SK-N-SH (cell line): ENCODE data around the gene ATL3. TPM values are rescaled to one million over a fixed set of nuclear protein-coding genes. Genes with fewer than 3 reads are reported as not detected.
A peak's percentile ranks its signal among the peaks of the same experiment; 100 is the strongest.

Experiments used
- CTCF ChIA-PET: fragments of 300-600, 350-600 bp; formaldehyde crosslinking; extraction: SDS; loops from one replicate; lab custom pipeline; 2021; lab: Yijun Ruan, JAX
- POLR2A ChIA-PET: fragments of 350-600 bp; sonication (Branson Sonifier 250); formaldehyde crosslinking; extraction: SDS; loops from one replicate; lab custom pipeline; 2020; ENCODE audit warnings: antibody characterized with exemption, inconsistent platforms; lab: Yijun Ruan, JAX
- DNase-seq: peaks from one replicate; pipeline ENCODE4 v3.0.0; 2012
- H2AFZ ChIP-seq: fragments of 200-600 bp; sonication (generic); 2 replicates; pipeline ENCODE4 v1.8.1; 2016; ENCODE audit warnings: antibody characterized with exemption, mild to moderate bottlenecking, low read depth
- H3F3A ChIP-seq: fragments of 200-600 bp; sonication (generic); replicated peaks from 2 replicates; pipeline ENCODE3; 2016; ENCODE audit warnings: antibody characterized with exemption, mild to moderate bottlenecking; ENCODE audit not compliant: insufficient read depth
- H3K27ac ChIP-seq, 2 experiments: fragments of 200-500 bp in 1 of 2; fragments of 200-600 bp in 1 of 2; sonication (Bioruptor generic) in 1 of 2; sonication (generic), shearing (Covaris generic) in 1 of 2; 2 replicates each; pipeline versions ENCODE4 v1.5.1 to v1.6.1; 2014 to 2016; ENCODE audit warnings: low read depth in 2 of 2, inconsistent platforms in 1 of 2, low read length in 1 of 2, mild to moderate bottlenecking in 1 of 2, mixed read lengths in 1 of 2
- H3K27me3 ChIP-seq: fragments of 200-600 bp; sonication (generic), shearing (Covaris generic); 2 replicates; pipeline ENCODE4 v1.6.1; 2016; ENCODE audit warnings: mixed run types; ENCODE audit not compliant: insufficient read depth
- H3K36me3 ChIP-seq, 2 experiments: fragments of 200-500 bp in 1 of 2; fragments of 200-600 bp in 1 of 2; sonication (Bioruptor generic) in 1 of 2; sonication (generic) in 1 of 2; replicated peaks in 1 of 2; 2 replicates each; pipeline versions ENCODE3 to v1.5.1; 2014 to 2016; ENCODE audit warnings: low read length in 1 of 2, mild to moderate bottlenecking in 1 of 2; ENCODE audit not compliant: insufficient read depth in 2 of 2, control insufficient read depth in 1 of 2
- H3K4me1 ChIP-seq, 2 experiments: fragments of 200-500 bp in 1 of 2; fragments of 200-600 bp in 1 of 2; sonication (Bioruptor generic) in 1 of 2; sonication (generic), shearing (Covaris generic) in 1 of 2; 2 replicates each; pipeline versions ENCODE4 v1.5.1 to v1.6.1; 2014 to 2016; ENCODE audit warnings: low read depth in 1 of 2, low read length in 1 of 2, mixed run types in 1 of 2; ENCODE audit not compliant: insufficient read depth in 2 of 2, control insufficient read depth in 1 of 2
- H3K4me2 ChIP-seq: fragments of 200-600 bp; sonication (generic), shearing (Covaris generic); 2 replicates; pipeline ENCODE4 v1.6.1; 2017; ENCODE audit warnings: mixed run types
- H3K4me3 ChIP-seq, 2 experiments: fragments of 200-500 bp in 1 of 2; fragments of 200-600 bp in 1 of 2; sonication (Bioruptor generic) in 1 of 2; sonication (generic), shearing (Covaris generic) in 1 of 2; 2 replicates each; pipeline versions ENCODE4 v1.5.1 to v1.8.1; 2014 to 2016; ENCODE audit warnings: low read depth in 2 of 2, inconsistent platforms in 1 of 2, low read length in 1 of 2, mild to moderate bottlenecking in 1 of 2, mixed read lengths in 1 of 2, moderate library complexity in 1 of 2
- H3K79me2 ChIP-seq: fragments of 200-600 bp; sonication (generic); 2 replicates; pipeline ENCODE4 v1.8.1; 2017; ENCODE audit warnings: mild to moderate bottlenecking; ENCODE audit not compliant: insufficient read depth
- H3K9ac ChIP-seq: fragments of 200-600 bp; sonication (generic); 2 replicates; pipeline ENCODE4 v1.6.1; 2017; ENCODE audit warnings: mixed run types
- H3K9me2 ChIP-seq: fragments of 200-600 bp; sonication (generic); 2 replicates; pipeline ENCODE4 v1.6.1; 2017; ENCODE audit warnings: mixed run types
- H3K9me3 ChIP-seq: fragments of 200-600 bp; sonication (generic); 2 replicates; pipeline ENCODE4 v1.6.1; 2017; ENCODE audit warnings: mixed run types, mild to moderate bottlenecking, moderate library complexity
- H4K20me1 ChIP-seq: fragments of 200-600 bp; sonication (generic); 2 replicates; pipeline ENCODE4 v1.6.1; 2017; ENCODE audit warnings: mild to moderate bottlenecking, mixed run types; ENCODE audit not compliant: insufficient read depth
- CTCF ChIP-seq: fragments of 200-600 bp; sonication (generic); IDR thresholded peaks from 2 replicates; pipeline ENCODE4 v1.6.1; 2017; ENCODE audit warnings: antibody characterized with exemption, mild to moderate bottlenecking, moderate library complexity
- ELF1 ChIP-seq: IDR thresholded peaks from 2 replicates; pipeline ENCODE4 v1.4.0; 2012
- EP300 ChIP-seq, 2 experiments: IDR thresholded peaks; 2 replicates each; pipeline versions ENCODE4 v1.4.0 to v1.6.1; 2012; ENCODE audit warnings: borderline replicate concordance in 1 of 2, low read depth in 1 of 2, low read length in 1 of 2
- FOSL2 ChIP-seq: IDR thresholded peaks from 2 replicates; pipeline ENCODE4 v1.4.0; 2012; ENCODE audit warnings: low read depth, mild to moderate bottlenecking, moderate library complexity, borderline replicate concordance
- FOXJ3 ChIP-seq: sonication (generic); formaldehyde crosslinking; IDR thresholded peaks from 2 replicates; pipeline ENCODE4 v1.5.1; 2020; ENCODE audit warnings: mild to moderate bottlenecking, missing genetic modification reagents
- GABPA ChIP-seq: IDR thresholded peaks from 2 replicates; pipeline ENCODE4 v1.4.0; 2012; ENCODE audit warnings: low read depth, mild to moderate bottlenecking
- GATA2 ChIP-seq: sonication (generic); formaldehyde crosslinking; IDR thresholded peaks from 2 replicates; pipeline ENCODE4 v1.5.0; 2020; ENCODE audit warnings: mild to moderate bottlenecking, missing genetic modification reagents
- NRF1 ChIP-seq: IDR thresholded peaks from 2 replicates; pipeline ENCODE4 v1.6.1; 2012; ENCODE audit warnings: low read depth, mild to moderate bottlenecking, low read length
- TEAD4 ChIP-seq: IDR thresholded peaks from 2 replicates; pipeline ENCODE4 v1.4.0; 2012; ENCODE audit warnings: mild to moderate bottlenecking, borderline replicate concordance; ENCODE audit not compliant: insufficient read depth
- USF1 ChIP-seq: IDR thresholded peaks from 2 replicates; pipeline ENCODE4 v1.4.0; 2012; ENCODE audit warnings: low read depth, borderline replicate concordance
- YY1 ChIP-seq: IDR thresholded peaks from 2 replicates; pipeline ENCODE4 v1.4.0; 2012; ENCODE audit warnings: low read depth, mild to moderate bottlenecking
- WGBS: methylation state at CpG from one replicate; pipeline ENCODE4 v1.1.6; 2017; ENCODE audit warnings: low lambda C conversion rate; 5-methylcytosine and 5-hydroxymethylcytosine counted together
- polyA plus RNA-seq, 3 experiments: library from polyadenylated mRNA; depleted of rRNA; stranded (reverse); fragments of >200 nt; gene quantifications; 2 replicates each; pipeline ENCODE4 v1.2.3, GENCODE V29; 2012
- TF ChIP-seq, protein P1 (sequence below): fragments of 150-350 bp; IDR thresholded peaks from 2 replicates; pipeline ENCODE4 v1.6.1; 2017; ENCODE audit warnings: antibody characterized with exemption, low read length, low read depth, borderline replicate concordance
- TF ChIP-seq, protein P2 (sequence below): IDR thresholded peaks from 2 replicates; pipeline ENCODE4 v1.4.0; 2012; ENCODE audit warnings: low read depth, borderline replicate concordance
- TF ChIP-seq, protein P3 (sequence below): IDR thresholded peaks from 2 replicates; pipeline ENCODE4 v1.4.0; 2012; ENCODE audit warnings: low read depth

The ATL3 gene
- polyA plus RNA-seq, 1 of the 3 experiments (the other 2 are of a cell fraction): 13.1 TPM

DNA sequence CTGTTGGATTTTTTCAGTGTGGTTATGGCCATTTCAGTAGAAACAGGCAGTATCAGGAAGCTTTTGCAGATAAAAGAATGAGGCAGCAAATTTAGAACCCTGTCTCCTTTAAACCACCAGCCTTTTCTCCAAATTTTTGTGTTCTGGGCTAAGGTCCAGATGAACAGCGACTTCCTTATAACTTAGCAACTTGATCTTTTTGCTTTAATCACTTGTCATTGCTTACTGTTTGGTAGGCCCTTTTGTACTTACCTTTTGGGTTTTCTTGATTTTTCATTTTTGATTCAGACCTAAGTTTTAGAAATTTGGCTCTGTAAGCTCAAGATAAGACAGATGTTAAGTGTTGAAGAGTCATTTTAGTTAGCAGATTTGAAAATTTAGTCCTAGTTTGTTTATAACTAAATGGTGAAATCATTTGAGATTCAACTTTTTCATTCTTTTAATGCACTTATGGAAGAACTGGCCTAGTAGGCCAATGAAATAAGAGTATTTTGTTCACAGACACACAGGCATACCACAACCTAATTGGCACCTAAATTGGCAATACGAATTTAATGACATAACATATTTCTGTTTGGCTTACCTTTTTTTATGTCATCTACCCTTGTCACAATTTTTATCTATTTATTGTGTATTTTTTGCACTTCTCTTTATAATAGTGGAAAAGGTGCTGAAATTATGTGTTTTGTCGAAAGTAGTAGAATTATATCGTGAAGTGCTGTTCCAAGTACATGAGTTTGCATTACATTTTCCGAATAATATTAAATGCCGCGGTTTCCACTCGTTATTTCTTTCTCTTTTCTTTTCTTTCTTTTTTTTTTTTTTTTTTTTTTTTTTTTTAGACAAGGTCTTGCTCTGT, 12.2 kb upstream of the ATL3 start:
- peak overlapping the region; percentile 63 to 97 for H3K4me3 ChIP-seq
- TF ChIP-seq TEAD4: no peak
- TF ChIP-seq FOXJ3: no peak
- TF ChIP-seq, protein P1, sequence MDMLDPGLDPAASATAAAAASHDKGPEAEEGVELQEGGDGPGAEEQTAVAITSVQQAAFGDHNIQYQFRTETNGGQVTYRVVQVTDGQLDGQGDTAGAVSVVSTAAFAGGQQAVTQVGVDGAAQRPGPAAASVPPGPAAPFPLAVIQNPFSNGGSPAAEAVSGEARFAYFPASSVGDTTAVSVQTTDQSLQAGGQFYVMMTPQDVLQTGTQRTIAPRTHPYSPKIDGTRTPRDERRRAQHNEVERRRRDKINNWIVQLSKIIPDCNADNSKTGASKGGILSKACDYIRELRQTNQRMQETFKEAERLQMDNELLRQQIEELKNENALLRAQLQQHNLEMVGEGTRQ: no peak
- TF ChIP-seq USF1: no peak
- TF ChIP-seq, protein P2, sequence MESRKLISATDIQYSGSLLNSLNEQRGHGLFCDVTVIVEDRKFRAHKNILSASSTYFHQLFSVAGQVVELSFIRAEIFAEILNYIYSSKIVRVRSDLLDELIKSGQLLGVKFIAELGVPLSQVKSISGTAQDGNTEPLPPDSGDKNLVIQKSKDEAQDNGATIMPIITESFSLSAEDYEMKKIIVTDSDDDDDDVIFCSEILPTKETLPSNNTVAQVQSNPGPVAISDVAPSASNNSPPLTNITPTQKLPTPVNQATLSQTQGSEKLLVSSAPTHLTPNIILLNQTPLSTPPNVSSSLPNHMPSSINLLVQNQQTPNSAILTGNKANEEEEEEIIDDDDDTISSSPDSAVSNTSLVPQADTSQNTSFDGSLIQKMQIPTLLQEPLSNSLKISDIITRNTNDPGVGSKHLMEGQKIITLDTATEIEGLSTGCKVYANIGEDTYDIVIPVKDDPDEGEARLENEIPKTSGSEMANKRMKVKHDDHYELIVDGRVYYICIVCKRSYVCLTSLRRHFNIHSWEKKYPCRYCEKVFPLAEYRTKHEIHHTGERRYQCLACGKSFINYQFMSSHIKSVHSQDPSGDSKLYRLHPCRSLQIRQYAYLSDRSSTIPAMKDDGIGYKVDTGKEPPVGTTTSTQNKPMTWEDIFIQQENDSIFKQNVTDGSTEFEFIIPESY: no peak
- no peak for TF ChIP-seq CTCF
- TF ChIP-seq EP300 (IDR thresholded peaks at IDR 0.05; ENCODE audit: borderline replicate concordance in 1 of 2, low read depth in 1 of 2, low read length in 1 of 2): no peak
- TF ChIP-seq, protein P3, sequence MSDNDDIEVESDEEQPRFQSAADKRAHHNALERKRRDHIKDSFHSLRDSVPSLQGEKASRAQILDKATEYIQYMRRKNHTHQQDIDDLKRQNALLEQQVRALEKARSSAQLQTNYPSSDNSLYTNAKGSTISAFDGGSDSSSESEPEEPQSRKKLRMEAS: no peak
- no peak for TF ChIP-seq NRF1
- no peak for TF ChIP-seq YY1
- no peak for TF ChIP-seq GATA2 (CRISPR knock-in tag)
- TF ChIP-seq FOSL2: no peak
- TF ChIP-seq ELF1: no peak
- no peak for TF ChIP-seq GABPA
- TF ChIP-seq, all 33 proteins: peak for 0
- H3K36me3 ChIP-seq: peaks cover 0 to 3% of the 10 kb centered on the region in 2 experiments
- no peaks in the 10 kb centered on the region for H3K27me3 ChIP-seq
- H3K79me2 ChIP-seq: peaks cover 69% of the 10 kb centered on the region
- ChIA-PET POLR2A (interaction anchor here (0.6 to 3.9 kb wide), 3 partner anchors 9 to 924 kb away, joined by 3 to 24 read pairs (median 5); partner anchors contain the start of gene ATL3), CTCF (interaction anchor here (0.7 to 5.6 kb wide), 10 partner anchors 9 to 204 kb away, joined by 3 to 31 read pairs (median 8); partner anchors contain the start of genes ATL3 and ZFTA)
- H2AFZ ChIP-seq: no peak overlapping the region
- peaks cover 3% of the 10 kb centered on the region for H4K20me1 ChIP-seq
- H3K9me3 ChIP-seq: no peaks in the 10 kb centered on the region
- peaks cover 14% of the 10 kb centered on the region for H3F3A ChIP-seq
- H3K9me2 ChIP-seq: no peaks in the 10 kb centered on the region
- peak overlapping the region; percentile 83 to 91; a peak in 3 of 4 replicates for H3K27ac ChIP-seq
- peak overlapping the region; percentile 89 for H3K4me2 ChIP-seq
- no peak for DNase-seq
- peak overlapping the region; percentile 92; the same call in 1 of the 2 replicates for H3K9ac ChIP-seq
- peaks cover 4 to 10% of the 10 kb centered on the region in 2 experiments; a peak in 3 of 4 replicates for H3K4me1 ChIP-seq
- 79% methylated on average over 8 of the region's 8 CpGs for WGBS
